ENCODE results near the gene LRRC47.

LRRC47 gene

DNA sequence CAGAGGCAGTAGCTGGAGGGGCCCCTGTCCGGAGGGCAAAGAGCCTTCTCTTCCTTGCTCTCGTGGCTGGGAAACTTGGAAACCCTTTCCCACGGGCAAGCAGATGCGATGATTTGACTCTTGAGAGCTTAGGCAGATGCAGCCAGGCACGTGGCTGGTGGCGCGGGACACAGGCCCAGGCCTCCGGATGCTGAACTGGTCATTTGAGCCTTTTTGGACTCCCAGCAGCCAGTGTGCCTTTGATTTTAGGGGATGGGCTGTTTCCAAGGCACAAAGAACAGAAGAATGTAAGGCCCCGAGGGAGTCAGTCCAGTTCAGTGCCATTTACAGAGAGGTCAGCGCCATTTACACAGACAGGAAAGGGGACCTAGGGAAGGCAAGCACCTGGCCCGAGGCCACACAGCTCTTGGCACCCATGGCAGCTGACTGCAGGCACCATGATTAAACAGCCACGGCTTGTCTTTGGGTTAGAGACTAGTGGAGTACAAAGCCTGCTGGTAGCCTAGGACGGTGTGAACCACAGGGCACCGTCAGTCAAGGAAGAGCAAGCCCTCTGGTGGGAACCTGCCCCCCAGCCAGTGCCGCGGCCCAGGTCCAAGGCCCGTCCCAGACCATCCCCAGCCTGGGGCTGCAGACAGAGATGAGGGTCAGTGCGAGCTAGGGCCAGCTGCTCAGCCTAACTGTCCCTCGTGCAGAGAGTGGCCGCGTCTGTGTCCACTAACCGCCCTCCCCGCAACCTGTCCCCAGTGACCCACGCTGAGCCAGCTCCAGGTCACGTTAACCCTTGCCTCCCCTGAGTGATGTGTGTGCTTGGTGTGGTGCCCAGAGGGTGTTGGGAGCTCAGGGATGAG, 64.5 kb downstream of the LRRC47 start:
- DNase-seq: no peak

DNA sequence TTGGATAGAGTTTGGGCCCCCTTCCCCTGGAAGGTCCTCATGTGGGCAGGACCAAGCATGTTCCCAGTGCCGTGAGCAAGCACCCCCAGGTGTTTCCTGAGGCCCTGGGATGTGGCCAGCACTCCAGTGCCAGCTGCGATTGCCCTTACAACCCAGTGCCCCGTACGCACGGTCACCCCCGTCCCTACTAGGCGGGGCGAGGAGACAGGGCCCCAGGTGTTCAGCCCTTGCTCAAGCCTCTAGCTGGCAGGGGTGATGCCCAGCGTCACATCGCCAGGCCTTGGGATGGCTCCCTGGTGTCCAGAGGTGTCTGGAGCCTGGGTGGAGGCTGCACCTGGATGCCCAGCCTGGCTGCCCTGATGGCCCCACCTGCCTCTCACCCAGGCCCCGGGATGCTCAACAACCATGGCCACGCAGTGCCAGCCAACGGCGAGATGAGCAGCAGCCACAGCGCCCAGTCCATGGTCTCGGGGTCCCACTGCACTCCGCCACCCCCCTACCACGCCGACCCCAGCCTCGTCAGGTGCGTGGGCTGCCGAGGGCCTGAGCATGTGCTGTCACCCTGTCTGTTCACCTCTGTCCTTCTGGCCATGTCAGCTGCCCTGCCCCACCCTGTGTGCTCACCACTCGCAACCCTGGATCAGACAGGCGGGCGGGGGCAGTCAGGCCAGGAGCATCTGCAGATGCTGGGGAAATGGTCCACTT, 65.6 kb downstream of the LRRC47 start:
- DNase-seq: no peak

DNA sequence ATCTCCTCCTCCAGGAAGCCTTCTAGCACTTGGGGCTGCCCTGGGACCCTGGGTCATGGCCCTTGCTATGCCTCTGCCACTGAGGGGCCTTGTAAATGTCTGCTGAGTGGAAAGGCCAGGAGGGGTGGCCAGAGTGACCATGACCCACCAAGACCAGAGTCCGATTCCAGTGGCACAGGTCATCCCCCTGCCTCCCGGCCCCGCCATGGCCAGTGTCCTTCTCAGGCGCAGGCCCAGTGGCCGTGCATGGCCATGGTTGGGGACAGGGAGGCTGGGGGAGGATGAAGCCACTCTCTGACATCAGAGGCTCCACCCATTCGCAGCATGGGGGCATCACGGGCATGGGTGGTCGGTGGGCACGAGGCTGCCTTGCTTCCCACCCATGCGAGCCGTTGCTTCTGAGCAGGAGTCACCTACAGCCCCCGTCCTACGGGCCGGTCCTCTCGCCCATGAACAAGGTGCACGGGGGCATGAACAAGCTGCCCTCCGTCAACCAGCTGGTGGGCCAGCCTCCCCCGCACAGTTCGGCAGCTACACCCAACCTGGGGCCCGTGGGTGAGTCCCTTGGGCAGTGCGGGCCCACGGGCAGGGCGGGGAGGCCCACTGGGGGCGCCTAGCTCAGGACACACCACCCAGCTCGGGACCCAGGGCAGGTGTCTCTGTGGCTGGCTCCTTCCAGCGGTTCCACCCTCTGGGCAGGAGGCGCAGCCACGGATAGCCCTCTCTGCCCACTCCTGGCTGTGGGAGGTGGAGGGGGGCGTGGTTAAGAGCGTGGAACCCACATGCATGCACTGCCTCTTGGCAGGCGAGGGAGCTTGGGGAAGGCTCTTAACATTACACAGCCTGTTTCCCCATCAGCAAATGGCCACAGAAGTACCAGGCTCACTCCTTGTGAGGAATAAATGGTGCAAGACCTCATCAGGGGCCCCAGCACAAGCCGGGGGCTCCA, 66.4 kb downstream of the LRRC47 start:
- no peak for DNase-seq

All from left hindlimb (tissue), 1 donor.